ENCODE measurements around the gene GALNT2.

The GALNT2 gene

DNA sequence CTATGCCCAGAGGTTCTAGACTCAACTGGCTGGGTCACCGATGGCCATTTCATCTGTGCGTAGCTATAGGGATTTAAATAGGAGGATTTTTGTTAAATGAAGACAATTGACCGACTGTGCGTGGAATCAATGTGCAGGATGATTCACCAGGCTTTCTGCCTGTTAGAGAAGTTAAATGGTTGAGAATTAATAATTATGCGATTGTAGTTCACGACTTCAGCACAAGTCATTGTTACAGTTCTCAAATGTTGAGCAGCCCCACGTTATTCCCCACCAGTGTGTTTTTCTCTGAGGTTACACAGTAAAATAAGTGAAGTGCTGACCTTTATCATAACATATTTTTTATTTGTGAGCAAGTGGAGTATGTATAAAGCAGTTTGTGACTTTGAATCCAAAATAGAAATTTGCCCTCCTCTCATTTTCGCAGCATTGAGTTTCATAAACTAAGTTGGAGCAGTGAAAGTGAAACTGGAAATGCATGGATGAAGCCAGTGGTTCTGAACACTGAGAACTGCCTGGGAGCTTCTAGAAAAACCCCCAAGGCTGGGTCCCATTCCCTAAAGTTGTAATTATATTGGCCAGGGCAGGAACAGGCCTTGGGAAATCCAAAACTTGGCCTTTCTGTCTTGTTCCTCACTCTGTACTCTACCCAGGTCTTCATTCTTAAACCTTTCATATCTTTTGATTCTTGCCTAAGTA, 102.6 kb downstream of the GALNT2 start:
- no peaks in the 10 kb centered on the region for H3K36me3 ChIP-seq (ENCODE audit: low read length)
- no peak overlapping the region for H3K27ac ChIP-seq (ENCODE audit: low read depth, low read length)
- TF ChIP-seq EZH2phosphoT487 (conservative IDR thresholded peaks at IDR 0.05; ENCODE audit: low read length): no peak
- TF ChIP-seq, protein P1, sequence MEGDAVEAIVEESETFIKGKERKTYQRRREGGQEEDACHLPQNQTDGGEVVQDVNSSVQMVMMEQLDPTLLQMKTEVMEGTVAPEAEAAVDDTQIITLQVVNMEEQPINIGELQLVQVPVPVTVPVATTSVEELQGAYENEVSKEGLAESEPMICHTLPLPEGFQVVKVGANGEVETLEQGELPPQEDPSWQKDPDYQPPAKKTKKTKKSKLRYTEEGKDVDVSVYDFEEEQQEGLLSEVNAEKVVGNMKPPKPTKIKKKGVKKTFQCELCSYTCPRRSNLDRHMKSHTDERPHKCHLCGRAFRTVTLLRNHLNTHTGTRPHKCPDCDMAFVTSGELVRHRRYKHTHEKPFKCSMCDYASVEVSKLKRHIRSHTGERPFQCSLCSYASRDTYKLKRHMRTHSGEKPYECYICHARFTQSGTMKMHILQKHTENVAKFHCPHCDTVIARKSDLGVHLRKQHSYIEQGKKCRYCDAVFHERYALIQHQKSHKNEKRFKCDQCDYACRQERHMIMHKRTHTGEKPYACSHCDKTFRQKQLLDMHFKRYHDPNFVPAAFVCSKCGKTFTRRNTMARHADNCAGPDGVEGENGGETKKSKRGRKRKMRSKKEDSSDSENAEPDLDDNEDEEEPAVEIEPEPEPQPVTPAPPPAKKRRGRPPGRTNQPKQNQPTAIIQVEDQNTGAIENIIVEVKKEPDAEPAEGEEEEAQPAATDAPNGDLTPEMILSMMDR (IDR thresholded peaks at IDR 0.05; ENCODE audit: insufficient read depth, low read length, poor library complexity, severe bottlenecking): no peak
- no peaks in the 10 kb centered on the region for H3K27me3 ChIP-seq (ENCODE audit: low read length)
- H3K9ac ChIP-seq (ENCODE audit: low read length): no peak overlapping the region
- H3K9me2 ChIP-seq (replicated peaks; ENCODE audit: insufficient read depth, low read length): no peaks in the 10 kb centered on the region
- no peaks in the 10 kb centered on the region for H3K79me2 ChIP-seq (ENCODE audit: insufficient read depth, low read length)
- H3K4me2 ChIP-seq (ENCODE audit: low read depth, low read length, poor library complexity, severe bottlenecking): no peak overlapping the region
- H3K9me3 ChIP-seq (ENCODE audit: insufficient read depth, low read length): no peaks in the 10 kb centered on the region
- H3F3A ChIP-seq (ENCODE audit: insufficient read depth): no peaks in the 10 kb centered on the region
- H4K20me1 ChIP-seq (ENCODE audit: low read depth, low read length): no peaks in the 10 kb centered on the region
- no peak overlapping the region for H3K4me3 ChIP-seq (ENCODE audit: insufficient read depth, low read length, poor library complexity, severe bottlenecking)
- no peak overlapping the region for H2AFZ ChIP-seq (ENCODE audit: low read depth, low read length, severe bottlenecking)

- H2AFZ ChIP-seq (ENCODE audit: low read depth, low read length, severe bottlenecking): no peak overlapping the region
- no peak overlapping the region for H3K9ac ChIP-seq (ENCODE audit: low read length)
- H3K27ac ChIP-seq (ENCODE audit: low read depth, low read length): no peak overlapping the region
- no peak overlapping the region for H3K4me2 ChIP-seq (ENCODE audit: low read depth, low read length, poor library complexity, severe bottlenecking)
- TF ChIP-seq, protein P1 (IDR thresholded peaks at IDR 0.05; ENCODE audit: insufficient read depth, low read length, poor library complexity, severe bottlenecking): no peak
- no peak for TF ChIP-seq EZH2phosphoT487 (conservative IDR thresholded peaks at IDR 0.05; ENCODE audit: low read length)
- no peaks in the 10 kb centered on the region for H3K9me3 ChIP-seq (ENCODE audit: insufficient read depth, low read length)
- no peaks in the 10 kb centered on the region for H4K20me1 ChIP-seq (ENCODE audit: low read depth, low read length)
- H3F3A ChIP-seq (ENCODE audit: insufficient read depth): no peaks in the 10 kb centered on the region
- H3K9me2 ChIP-seq (replicated peaks; ENCODE audit: insufficient read depth, low read length): no peaks in the 10 kb centered on the region
- no peaks in the 10 kb centered on the region for H3K27me3 ChIP-seq (ENCODE audit: low read length)
- H3K79me2 ChIP-seq (ENCODE audit: insufficient read depth, low read length): no peaks in the 10 kb centered on the region
- no peak overlapping the region for H3K4me3 ChIP-seq (ENCODE audit: insufficient read depth, low read length, poor library complexity, severe bottlenecking)
- no peaks in the 10 kb centered on the region for H3K36me3 ChIP-seq (ENCODE audit: low read length)
Observed at GRCh38 chr1:230170153-230170547, 103.1 kb downstream of the GALNT2 start.

- Histone ChIP-seq H3K36me3 (ENCODE audit: low read length) (no peaks in the 10 kb centered on the region), H3K9ac (ENCODE audit: low read length) (no peak overlapping the region), H2AFZ (ENCODE audit: low read depth, low read length, severe bottlenecking) (no peak overlapping the region), H3K27ac (ENCODE audit: low read depth, low read length) (no peak overlapping the region), H4K20me1 (ENCODE audit: low read depth, low read length) (no peaks in the 10 kb centered on the region), H3K9me2 (replicated peaks; ENCODE audit: insufficient read depth, low read length) (no peaks in the 10 kb centered on the region), H3K79me2 (ENCODE audit: insufficient read depth, low read length) (no peaks in the 10 kb centered on the region), H3K27me3 (ENCODE audit: low read length) (no peaks in the 10 kb centered on the region), H3K4me3 (ENCODE audit: insufficient read depth, low read length, poor library complexity, severe bottlenecking) (no peak overlapping the region), H3K4me2 (ENCODE audit: low read depth, low read length, poor library complexity, severe bottlenecking) (no peak overlapping the region), H3K9me3 (ENCODE audit: insufficient read depth, low read length) (no peaks in the 10 kb centered on the region), H3F3A (ENCODE audit: insufficient read depth) (no peaks in the 10 kb centered on the region)
- no peak for TF ChIP-seq EZH2phosphoT487 (conservative IDR thresholded peaks at IDR 0.05; ENCODE audit: low read length)
- TF ChIP-seq, protein P1 (IDR thresholded peaks at IDR 0.05; ENCODE audit: insufficient read depth, low read length, poor library complexity, severe bottlenecking): no peak
Observed at GRCh38 chr1:230170622-230171021, 103.6 kb downstream of the GALNT2 start.
